ENCODE measurements around the gene CCDC144A.
"Not testable (repeated sequence)": the region's sequence is repeated elsewhere in the genome, so short reads cannot be mapped to it uniquely, and the experiment has no call there.

The CCDC144A gene, protein sequence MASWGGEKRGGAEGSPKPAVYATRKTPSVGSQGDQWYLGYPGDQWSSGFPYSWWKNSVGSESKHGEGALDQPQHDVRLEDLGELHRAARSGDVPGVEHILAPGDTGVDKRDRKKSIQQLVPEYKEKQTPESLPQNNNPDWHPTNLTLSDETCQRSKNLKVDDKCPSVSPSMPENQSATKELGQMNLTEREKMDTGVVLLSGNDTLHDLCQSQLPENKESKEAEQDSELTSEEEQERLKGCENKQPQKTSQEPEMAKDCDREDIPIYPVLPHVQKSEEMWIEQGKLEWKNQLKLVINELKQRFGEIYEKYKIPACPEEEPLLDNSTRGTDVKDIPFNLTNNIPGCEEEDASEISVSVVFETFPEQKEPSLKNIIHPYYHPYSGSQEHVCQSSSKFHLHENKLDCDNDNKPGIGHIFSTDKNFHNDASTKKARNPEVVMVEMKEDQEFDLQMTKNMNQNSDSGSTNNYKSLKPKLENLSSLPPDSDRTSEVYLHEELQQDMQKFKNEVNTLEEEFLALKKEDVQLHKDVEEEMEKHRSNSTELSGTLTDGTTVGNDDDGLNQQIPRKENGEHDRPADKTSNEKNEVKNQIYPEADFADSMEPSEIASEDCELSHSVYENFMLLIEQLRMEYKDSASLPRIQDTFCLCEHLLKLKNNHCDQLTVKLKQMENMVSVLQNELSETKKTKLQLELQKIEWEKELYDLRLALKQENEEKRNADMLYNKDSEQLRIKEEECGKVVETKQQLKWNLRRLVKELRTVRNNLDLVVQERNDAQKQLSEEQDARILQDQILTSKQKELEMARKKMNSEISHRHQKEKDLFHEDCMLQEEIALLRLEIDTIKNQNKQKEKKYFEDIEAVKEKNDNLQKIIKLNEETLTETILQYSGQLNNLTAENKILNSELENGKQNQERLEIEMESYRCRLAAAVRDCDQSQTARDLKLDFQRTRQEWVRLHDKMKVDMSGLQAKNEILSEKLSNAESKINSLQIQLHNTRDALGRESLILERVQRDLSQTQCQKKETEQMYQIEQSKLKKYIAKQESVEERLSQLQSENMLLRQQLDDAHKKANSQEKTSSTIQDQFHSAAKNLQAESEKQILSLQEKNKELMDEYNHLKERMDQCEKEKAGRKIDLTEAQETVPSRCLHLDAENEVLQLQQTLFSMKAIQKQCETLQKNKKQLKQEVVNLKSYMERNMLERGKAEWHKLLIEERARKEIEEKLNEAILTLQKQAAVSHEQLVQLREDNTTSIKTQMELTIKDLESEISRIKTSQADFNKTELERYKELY (N-terminal part only)

DNA sequence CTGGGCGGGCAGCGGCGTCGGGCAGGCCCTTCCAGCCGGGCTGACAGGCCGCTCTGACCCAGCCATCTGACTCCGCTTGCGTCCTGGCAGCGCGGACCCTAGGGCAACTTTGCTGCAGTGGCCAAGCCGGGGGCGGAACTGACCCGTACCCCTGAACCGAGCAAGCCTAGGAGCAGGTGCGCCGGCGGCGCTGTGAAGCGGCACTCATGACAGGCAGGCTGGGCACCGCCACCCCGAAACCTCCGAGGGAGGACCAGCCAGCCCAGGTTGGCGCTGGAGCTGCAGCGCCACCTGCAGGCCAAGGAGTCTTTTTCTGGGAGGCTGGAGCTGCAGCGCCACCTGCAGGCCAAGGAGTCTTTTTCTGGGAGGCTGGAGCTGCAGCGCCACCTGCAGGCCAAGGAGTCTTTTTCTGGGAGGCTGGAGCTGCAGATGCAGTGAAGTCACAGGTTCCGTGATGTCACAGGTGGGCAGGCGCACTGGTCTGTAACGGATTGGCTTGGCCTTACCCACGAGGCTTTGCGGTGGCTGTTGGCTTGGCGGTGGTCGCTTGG, at the start of gene CCDC144A:
Gene CCDC144A (plus strand): TSS at position 511 of the 551 bp plus-strand sequence. CDS start 160 bp downstream, outside the sequence.
- not testable (repeated sequence) for H3K4me3 ChIP-seq (ENCODE audit: low read depth in 1 of 2, low read length in 2 of 2); H3K27ac ChIP-seq (ENCODE audit: low read length); H3K27me3 ChIP-seq (ENCODE audit: low read depth, low read length); H3K4me1 ChIP-seq (ENCODE audit: control insufficient read depth in 1 of 2, insufficient read depth in 2 of 2, low read length in 2 of 2); H3K9me3 ChIP-seq (ENCODE audit: control insufficient read depth in 1 of 2, low read length in 2 of 2); H3K36me3 ChIP-seq (ENCODE audit: control insufficient read depth in 1 of 2, insufficient read depth in 2 of 2, low read length in 2 of 2)

DNA sequence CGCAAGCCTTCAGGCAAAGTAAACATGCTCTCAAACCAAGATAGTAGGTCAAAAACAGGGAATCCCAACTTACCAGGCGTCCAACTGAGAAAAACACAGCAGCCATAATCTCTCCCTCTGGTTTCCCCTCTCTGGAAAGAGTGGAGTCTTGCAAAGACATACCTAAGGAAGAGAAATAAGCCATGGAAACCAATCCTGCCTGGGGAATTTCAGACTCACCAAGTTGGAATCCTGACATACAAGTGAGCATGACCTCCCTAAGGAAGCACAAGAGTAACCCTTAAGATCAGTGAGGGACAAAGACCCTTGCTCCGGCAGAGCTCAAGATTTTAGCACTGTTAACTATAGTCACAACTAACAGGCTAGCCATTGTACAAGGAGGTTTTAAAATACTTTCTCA, 40.5 kb upstream of the CCDC144A start:
- Histone ChIP-seq H3K4me1 (ENCODE audit: control insufficient read depth in 1 of 2, insufficient read depth in 2 of 2, low read length in 2 of 2) (peaks cover 3 to 8% of the 10 kb centered on the region in 2 donors), H3K27ac (ENCODE audit: low read length) (no peak overlapping the region), H3K4me3 (ENCODE audit: low read depth in 1 of 2, low read length in 2 of 2) (no peak overlapping the region), H3K36me3 (ENCODE audit: control insufficient read depth in 1 of 2, insufficient read depth in 2 of 2, low read length in 2 of 2) (peaks cover 0 to 8% of the 10 kb centered on the region in 2 donors), H3K27me3 (ENCODE audit: low read depth, low read length) (no peaks in the 10 kb centered on the region), H3K9me3 (ENCODE audit: control insufficient read depth in 1 of 2, low read length in 2 of 2) (no peaks in the 10 kb centered on the region)

DNA sequence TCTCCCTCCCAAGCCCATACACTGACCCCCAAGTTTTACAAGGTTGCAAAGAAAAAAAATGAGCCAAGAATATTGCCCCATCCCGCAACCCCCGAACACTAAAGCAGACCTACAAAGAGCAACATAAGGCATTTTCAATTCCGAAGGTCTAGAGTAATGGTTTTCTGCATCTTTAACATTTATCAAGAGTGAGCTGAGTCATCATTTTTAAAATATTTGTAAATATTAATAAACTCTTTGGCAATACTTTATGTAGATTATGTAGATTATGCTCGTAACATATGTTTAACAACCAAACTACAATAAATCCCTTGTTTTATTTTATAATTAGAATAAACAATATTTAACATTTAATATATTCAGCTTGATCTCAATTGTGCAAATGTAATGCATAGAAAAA, 37.8 kb upstream of the CCDC144A start:
- H3K9me3 ChIP-seq (ENCODE audit: control insufficient read depth in 1 of 2, low read length in 2 of 2): no peaks in the 10 kb centered on the region
- H3K27me3 ChIP-seq (ENCODE audit: low read depth, low read length): no peaks in the 10 kb centered on the region
- no peak overlapping the region for H3K4me3 ChIP-seq (ENCODE audit: low read depth in 1 of 2, low read length in 2 of 2)
- H3K36me3 ChIP-seq (ENCODE audit: control insufficient read depth in 1 of 2, insufficient read depth in 2 of 2, low read length in 2 of 2): peaks cover 0 to under 1% of the 10 kb centered on the region in 2 donors
- H3K27ac ChIP-seq (ENCODE audit: low read length): no peak overlapping the region
- H3K4me1 ChIP-seq (ENCODE audit: control insufficient read depth in 1 of 2, insufficient read depth in 2 of 2, low read length in 2 of 2): peaks cover 3 to 8% of the 10 kb centered on the region in 2 donors

GRCh38 chr17:16652847-16653366, 37.1 kb upstream of the CCDC144A start:
- Histone ChIP-seq H3K36me3 (ENCODE audit: control insufficient read depth in 1 of 2, insufficient read depth in 2 of 2, low read length in 2 of 2) (no peaks in the 10 kb centered on the region), H3K27ac (ENCODE audit: low read length) (peak overlapping the region; percentile 52), H3K27me3 (ENCODE audit: low read depth, low read length) (no peaks in the 10 kb centered on the region), H3K9me3 (ENCODE audit: control insufficient read depth in 1 of 2, low read length in 2 of 2) (no peaks in the 10 kb centered on the region), H3K4me1 (ENCODE audit: control insufficient read depth in 1 of 2, insufficient read depth in 2 of 2, low read length in 2 of 2) (peaks cover 3 to 8% of the 10 kb centered on the region in 2 donors), H3K4me3 (ENCODE audit: low read depth in 1 of 2, low read length in 2 of 2) (peak overlapping the region; percentile 57 to 88)

DNA sequence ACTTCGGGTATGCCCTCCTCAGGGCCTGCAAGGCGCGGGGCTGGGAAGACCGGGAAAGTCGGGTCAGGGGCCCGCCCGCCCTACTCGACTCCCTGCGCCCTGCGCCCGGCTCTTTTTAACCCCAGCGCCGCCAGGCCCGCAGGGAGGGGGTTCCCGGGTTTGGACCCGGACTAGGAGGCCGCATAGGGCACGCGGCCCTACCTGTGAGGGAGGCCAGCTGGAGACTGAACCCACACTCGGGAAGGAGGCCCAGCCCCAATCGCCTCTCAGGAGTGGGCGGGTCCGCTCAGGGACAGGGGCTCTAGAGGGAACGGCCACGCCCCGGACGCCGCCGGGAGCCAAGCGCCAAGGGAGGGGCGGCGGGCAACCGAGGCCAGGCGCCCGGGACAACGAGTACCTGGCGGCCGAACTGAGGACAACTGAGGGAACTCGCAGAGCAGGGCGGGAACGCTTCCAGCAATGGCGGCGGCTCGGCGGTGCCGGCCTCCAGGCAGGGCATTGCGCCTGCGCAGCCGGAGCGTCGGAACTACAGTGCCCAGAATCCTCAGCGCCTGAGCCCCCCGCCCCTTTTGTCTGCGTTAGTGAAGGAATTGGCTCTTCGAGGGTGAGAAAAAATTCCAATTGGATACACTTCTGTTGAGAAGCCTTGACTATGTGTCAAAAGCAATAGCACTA, 36.5 kb upstream of the CCDC144A start, which contains the start of gene ZNF624:
Gene ZNF624 (minus strand): TSS at position 484 of the 675 bp plus-strand sequence.
- H3K9me3 ChIP-seq (ENCODE audit: control insufficient read depth in 1 of 2, low read length in 2 of 2): no peaks in the 10 kb centered on the region
- peaks cover 3 to 8% of the 10 kb centered on the region in 2 donors for H3K4me1 ChIP-seq (ENCODE audit: control insufficient read depth in 1 of 2, insufficient read depth in 2 of 2, low read length in 2 of 2)
- no peaks in the 10 kb centered on the region for H3K36me3 ChIP-seq (ENCODE audit: control insufficient read depth in 1 of 2, insufficient read depth in 2 of 2, low read length in 2 of 2)
- peak within 1 kb of the TSS; percentile 52 for H3K27ac ChIP-seq (ENCODE audit: low read length)
- H3K27me3 ChIP-seq (ENCODE audit: low read depth, low read length): no peaks in the 10 kb centered on the region
- peak within 1 kb of the TSS; percentile 57 to 88 for H3K4me3 ChIP-seq (ENCODE audit: low read depth in 1 of 2, low read length in 2 of 2)

- H3K4me1 ChIP-seq (ENCODE audit: control insufficient read depth in 1 of 2, insufficient read depth in 2 of 2, low read length in 2 of 2): no peaks in the 10 kb centered on the region
- no peaks in the 10 kb centered on the region for H3K27me3 ChIP-seq (ENCODE audit: low read depth, low read length)
- H3K36me3 ChIP-seq (ENCODE audit: control insufficient read depth in 1 of 2, insufficient read depth in 2 of 2, low read length in 2 of 2): no peaks in the 10 kb centered on the region
- no peak overlapping the region for H3K27ac ChIP-seq (ENCODE audit: low read length)
- peaks cover 0 to 3% of the 10 kb centered on the region in 2 donors for H3K9me3 ChIP-seq (ENCODE audit: control insufficient read depth in 1 of 2, low read length in 2 of 2)
- H3K4me3 ChIP-seq (ENCODE audit: low read depth in 1 of 2, low read length in 2 of 2): no peak overlapping the region
Observed at GRCh38 chr17:16661217-16661616, 28.8 kb upstream of the CCDC144A start.

DNA sequence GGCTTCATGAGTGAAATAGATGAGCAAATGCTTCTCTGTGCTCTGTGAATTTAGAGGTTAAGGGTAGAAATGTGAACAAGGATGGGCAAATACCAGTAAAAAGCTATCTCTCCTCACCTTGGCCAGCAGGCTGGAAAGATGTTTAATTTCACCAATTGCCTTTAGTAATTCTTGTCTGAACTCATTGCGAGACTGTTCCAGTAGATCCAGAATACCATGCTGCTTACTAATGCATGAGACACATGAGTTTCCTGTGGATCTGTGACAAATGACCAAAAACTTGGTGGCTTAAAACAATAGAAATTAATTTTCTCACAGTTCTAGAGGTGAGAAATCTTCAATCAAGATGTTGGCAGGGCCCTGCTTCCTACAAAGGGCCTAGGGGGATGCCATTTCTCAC, 27.1 kb upstream of the CCDC144A start:
- H3K9me3 ChIP-seq (ENCODE audit: control insufficient read depth in 1 of 2, low read length in 2 of 2): peaks cover 0 to 3% of the 10 kb centered on the region in 2 donors
- H3K27ac ChIP-seq (ENCODE audit: low read length): no peak overlapping the region
- peaks cover 0 to 3% of the 10 kb centered on the region in 2 donors for H3K4me1 ChIP-seq (ENCODE audit: control insufficient read depth in 1 of 2, insufficient read depth in 2 of 2, low read length in 2 of 2)
- H3K4me3 ChIP-seq (ENCODE audit: low read depth in 1 of 2, low read length in 2 of 2): no peak overlapping the region
- H3K27me3 ChIP-seq (ENCODE audit: low read depth, low read length): no peaks in the 10 kb centered on the region
- H3K36me3 ChIP-seq (ENCODE audit: control insufficient read depth in 1 of 2, insufficient read depth in 2 of 2, low read length in 2 of 2): no peaks in the 10 kb centered on the region

DNA sequence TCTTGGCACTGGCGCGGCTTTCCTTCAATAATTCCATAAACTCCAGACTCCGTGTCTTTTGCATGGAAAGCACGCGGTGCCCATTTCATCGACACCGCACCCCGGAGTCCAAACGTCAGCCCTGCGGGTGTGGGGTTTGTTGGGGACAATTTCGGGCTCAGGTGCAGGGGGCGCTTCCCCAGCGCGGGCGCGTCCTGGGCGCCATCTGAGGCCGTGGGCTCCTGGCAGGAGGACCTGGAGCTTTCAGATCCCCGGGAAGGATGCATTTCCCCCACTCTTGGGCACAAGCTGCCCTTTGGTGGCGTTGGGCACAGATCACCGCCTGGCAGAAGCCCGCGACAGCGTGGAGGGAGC, 23.5 kb upstream of the CCDC144A start:
- not testable (repeated sequence) for H3K27me3 ChIP-seq (ENCODE audit: low read depth, low read length); H3K36me3 ChIP-seq (ENCODE audit: control insufficient read depth in 1 of 2, insufficient read depth in 2 of 2, low read length in 2 of 2); H3K27ac ChIP-seq (ENCODE audit: low read length); H3K4me1 ChIP-seq (ENCODE audit: control insufficient read depth in 1 of 2, insufficient read depth in 2 of 2, low read length in 2 of 2); H3K9me3 ChIP-seq (ENCODE audit: control insufficient read depth in 1 of 2, low read length in 2 of 2)
- H3K4me3 ChIP-seq (ENCODE audit: low read depth in 1 of 2, low read length in 2 of 2): peak overlapping the region in 1 of 2 donors; percentile 58

DNA sequence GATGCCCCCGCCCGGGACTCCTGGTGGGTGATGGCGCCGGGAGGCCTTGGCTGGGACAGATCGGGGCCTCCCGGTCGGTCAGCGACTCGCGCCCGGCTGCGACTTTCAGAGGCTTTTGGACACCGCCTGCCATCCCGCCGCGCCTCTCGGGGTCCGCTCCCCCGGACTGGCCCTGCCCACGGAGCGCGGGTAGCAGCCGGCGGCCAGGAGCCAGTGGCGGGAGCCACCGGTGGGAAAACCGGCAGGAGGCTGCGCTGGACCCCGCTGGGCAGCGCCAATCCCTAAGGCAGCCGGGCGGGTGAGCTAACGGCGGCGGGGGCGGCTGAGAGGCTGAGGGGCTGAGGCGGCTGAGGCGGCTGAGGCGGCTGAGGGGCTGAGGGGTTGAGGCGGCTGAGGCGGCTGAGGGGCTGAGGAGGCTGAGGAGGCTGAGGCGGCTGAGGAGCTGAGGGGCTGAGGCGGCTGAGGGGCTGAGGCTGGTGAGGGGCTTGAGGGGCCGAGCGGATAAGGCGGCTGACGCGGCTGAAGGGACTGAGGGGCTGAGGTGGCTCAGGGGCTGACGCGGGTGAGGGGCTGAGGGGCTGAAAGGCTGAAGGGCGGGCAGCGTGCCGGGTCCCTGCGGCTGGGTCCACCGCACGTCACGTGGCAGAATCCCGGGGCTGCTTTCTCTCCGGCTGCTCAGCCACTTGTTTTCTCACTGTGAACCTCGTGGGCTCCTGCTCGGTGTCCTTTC, 23.0 kb upstream of the CCDC144A start:
- not testable (repeated sequence) for H3K27me3 ChIP-seq (ENCODE audit: low read depth, low read length); H3K27ac ChIP-seq (ENCODE audit: low read length)

More for the DNA sequence above, 23.0 kb upstream of the CCDC144A start:
- peak overlapping the region in 1 of 2 donors; percentile 58 for H3K4me3 ChIP-seq (ENCODE audit: low read depth in 1 of 2, low read length in 2 of 2)
- H3K9me3 ChIP-seq (ENCODE audit: control insufficient read depth in 1 of 2, low read length in 2 of 2); H3K36me3 ChIP-seq (ENCODE audit: control insufficient read depth in 1 of 2, insufficient read depth in 2 of 2, low read length in 2 of 2); H3K4me1 ChIP-seq (ENCODE audit: control insufficient read depth in 1 of 2, insufficient read depth in 2 of 2, low read length in 2 of 2): not testable (repeated sequence)
